Measurements from ENCODE around the gene RIPOR2.

Gene RIPOR2

DNA sequence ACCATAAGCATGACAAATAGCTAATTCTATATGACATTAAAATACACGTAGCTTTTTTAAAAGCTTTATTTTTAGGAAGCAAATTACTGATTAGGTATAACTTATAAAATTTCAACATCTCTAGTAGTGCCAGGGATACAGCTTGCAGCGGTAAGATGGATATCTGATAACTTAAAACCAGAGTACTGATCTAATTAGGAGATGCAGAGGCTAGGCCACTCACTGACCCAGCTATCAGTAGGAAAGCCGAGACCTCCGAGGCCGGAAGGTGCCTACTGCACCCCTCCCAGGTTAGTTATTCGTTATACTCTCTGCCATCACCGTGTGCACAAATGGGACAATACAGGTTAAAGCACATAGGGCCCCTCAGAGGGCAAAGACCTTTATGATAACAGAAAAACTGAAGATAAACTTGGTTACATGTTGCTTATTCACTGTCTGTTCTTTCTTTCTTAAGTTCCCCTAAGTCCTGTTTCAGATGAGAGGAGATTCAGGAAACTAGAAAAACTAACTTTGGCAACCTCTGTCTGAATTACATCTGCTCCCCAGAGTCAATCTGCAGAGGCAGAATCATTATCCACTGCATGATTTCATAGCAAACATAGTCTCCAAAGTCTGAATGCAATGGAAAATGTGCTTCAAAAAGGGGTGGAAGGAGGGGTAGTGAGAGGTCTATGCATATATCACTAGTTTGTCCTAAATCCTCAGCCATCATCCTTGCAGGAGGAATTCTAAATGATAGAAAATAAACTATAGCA, 60.8 kb downstream of the RIPOR2 start:
- FAIRE-seq = no peak

DNA sequence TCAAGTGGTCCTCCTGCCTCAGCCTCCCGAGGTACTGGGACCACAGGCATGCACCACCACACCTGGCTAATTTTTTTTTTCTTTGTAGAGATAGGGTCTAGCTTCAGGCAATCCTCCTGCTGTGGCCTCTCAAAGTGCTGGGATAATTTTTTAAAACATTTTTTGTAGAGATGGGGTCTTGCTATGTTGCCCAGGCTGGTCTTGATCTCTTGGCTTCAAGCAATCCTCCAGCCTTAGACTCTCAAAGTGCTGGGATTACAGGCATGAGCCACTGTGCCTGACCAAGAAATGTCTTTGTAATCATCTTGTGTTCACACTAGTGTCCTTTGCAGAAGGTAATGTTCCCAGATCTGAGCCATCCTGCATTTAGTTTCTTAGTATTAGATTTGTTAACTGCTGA, 61.6 kb downstream of the RIPOR2 start:
- no peak for FAIRE-seq

DNA sequence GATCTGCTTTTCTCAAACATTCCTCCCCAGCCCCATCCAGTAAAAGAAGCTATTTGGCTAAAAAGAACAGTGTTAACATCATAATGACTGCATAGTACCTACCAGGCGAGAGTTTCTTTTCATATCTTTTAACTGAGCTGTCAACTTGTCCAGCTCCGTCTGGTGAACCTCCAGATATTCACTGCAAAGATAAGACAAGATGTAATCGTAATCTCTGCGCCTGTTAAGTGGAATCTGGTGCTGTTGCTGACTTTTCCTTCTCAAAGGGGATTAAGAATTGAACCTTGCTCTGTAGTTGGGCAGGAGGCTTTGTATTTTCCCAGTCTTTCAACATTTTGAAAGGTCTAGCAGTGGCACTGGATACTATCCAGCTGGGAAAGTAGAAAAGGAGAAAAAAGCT, 63.0 kb downstream of the RIPOR2 start:
- no peak for FAIRE-seq

DNA sequence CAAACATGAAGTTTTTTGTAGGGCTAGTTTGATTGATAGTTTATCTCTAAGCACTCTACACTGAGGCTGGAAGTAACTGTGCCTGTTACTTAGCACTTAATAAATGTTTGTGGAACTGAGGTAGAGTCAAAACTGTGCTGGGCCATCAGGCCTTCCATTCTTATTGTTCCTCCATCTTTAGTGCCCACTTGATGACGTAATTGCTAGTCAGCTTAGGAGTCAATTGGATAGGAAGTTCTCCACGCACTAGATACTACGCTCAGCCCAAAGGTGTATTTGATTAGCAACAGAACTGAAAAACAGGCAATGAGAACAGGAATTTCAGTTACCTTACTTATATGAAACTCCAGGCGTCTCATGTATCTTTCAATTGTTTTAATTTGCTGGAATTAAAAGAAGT, 67.0 kb downstream of the RIPOR2 start:
- FAIRE-seq = no peak

DNA sequence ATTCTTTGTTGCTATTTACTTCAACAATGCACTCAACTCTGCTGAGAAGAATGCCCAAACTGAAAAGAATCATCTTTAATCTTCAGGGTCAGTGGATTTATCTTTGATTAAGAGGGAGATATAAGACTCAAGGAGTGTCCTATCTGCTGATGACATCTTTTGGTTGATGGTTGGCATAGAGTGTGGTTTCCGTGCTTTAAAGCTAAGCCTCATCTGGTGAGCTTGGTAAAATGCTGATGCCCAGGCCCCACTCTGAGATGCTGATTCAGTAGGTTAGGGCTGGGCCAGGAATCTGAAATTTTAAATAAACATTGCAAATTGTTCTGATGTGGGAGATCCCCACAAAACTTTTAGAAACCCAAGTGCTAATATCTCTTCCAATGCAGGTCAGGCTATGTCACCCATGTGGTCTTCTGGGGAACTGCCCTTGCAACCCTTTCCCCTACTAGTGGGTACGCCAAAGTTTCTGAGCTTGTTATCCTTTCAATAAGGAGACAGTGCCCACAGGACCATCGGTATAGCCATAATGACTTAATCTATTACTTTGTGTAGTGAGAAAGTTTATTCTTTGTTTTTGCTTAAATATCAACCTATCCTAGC, 68.6 kb downstream of the RIPOR2 start:
- no peak for FAIRE-seq

DNA sequence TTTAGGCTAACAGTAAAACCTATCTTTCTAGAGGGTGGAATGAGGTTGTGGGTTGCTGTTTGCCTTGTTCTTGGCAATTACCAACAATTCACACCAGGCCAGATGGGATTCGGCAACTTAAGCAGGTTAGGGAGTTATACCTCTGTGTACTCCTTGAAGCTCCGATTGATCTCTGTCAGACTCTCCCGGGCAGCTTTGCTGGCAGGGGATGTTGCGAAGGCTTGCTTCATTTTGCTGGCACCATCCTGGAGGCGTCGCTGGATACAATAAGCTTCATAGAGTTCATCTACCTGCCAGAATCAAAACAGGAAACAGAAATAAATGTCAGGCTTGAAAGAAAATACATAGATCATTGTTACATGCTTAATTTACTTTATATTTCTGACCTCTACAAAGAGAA, 70.6 kb downstream of the RIPOR2 start:
- FAIRE-seq = no peak

DNA sequence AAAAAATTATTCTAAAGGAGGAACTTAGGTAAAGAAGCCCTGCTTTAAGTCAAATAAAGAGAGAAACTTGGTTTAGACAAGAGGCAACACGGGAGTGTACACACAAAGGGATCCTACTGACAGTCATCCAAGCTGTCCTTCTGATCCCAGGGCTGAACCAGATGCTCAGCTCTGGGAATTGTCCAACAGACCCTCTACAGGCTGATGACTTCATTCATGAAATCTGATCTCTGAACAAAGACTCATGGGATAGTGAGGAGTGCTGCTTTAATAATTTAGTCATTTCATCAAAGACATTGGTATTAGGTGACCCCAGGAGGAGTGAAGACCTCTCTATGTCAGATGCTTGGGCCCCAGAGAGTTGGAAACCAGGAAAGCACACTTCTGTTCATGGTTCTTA, 71.4 kb downstream of the RIPOR2 start:
- FAIRE-seq = no peak

DNA sequence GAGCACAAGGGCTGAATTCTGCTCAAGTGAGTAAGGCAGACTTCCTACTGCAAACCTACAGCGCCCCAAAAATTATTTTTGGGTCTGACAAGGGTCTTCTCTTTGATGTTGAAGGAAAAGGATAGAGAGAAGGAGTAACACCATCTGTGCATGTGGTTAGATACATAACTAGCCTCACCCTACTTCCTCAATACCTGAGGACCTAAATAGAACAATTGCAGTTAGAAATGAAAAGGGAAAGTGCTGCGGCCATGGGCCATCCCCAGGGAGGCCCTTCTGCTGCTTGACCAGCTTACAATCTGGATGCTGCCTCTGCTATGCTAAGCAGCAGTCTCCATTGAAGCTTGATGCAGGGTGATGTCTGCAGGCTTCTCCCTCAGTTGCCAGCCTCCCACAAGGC, 73.8 kb downstream of the RIPOR2 start:
- no peak for FAIRE-seq

DNA sequence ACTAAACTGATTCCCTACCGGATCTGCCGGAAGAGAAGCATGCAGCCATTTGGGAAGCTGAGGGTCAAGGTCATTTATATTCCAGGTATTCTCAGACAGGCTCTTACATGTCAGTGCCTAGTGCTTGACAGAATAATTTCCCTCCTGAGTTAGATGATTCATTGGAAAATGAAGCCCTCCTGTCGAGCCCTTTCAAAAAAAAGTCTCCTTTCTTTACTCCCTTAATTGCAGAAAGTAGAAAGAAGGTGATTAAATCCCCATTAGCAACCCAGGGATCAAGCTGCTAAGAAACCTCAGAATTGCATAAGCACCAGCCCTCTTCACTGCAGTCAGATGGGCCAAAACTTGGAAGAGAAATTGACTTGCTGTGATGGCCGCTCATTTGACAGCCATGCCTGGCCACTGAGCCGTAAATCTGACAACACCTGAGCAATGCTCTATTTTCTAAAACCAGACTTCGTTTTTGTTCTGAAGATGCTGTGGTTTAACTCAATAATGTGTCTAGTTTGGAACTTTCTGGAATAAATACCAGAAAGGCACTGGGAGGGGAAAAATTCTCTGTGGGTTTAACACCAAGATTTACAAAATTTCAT, 76.1 kb downstream of the RIPOR2 start:
- no peak for FAIRE-seq

DNA sequence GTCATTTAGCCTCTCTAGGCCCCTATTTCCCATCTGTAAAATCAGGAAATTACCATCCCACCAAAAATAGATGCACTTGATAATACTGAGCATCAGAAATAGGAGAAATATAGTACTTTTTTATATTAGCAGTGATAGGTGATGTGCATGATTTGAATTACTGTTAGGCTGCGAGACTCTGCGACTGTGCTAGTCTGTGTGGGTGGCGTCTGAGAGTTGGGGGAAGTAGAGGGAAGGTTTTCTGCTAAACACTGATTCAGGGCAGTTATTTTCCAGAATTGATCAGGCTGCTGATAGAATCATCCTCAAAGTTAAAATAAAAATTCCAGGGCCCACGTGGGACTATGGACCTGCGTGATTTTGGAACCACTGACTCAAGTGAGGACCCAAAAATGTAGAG, 76.6 kb downstream of the RIPOR2 start:
- no peak for FAIRE-seq

DNA sequence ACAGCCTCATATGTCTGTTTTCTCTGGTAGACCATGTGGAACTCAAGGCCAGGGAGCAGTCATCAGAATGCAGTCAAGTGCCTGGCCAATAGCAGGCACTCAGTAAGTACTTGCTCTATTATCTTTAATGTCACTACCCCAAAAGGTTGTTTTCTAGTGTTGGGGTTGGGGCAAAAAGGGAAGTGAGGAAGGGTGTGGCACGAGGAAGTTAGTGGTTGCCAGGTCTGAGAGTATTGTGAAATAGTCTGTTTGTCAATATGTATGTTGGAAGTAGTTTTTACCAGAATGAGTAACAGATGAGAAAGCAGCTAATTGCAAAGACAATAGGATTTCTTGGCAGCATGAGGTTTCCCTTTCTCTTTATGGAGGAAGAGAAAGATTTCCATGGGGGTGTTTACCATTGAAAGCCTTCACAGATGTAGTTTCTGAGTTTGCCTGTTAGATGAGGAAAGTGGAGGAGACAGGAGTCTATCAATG, 77.5 kb downstream of the RIPOR2 start:
- FAIRE-seq = no peak

DNA sequence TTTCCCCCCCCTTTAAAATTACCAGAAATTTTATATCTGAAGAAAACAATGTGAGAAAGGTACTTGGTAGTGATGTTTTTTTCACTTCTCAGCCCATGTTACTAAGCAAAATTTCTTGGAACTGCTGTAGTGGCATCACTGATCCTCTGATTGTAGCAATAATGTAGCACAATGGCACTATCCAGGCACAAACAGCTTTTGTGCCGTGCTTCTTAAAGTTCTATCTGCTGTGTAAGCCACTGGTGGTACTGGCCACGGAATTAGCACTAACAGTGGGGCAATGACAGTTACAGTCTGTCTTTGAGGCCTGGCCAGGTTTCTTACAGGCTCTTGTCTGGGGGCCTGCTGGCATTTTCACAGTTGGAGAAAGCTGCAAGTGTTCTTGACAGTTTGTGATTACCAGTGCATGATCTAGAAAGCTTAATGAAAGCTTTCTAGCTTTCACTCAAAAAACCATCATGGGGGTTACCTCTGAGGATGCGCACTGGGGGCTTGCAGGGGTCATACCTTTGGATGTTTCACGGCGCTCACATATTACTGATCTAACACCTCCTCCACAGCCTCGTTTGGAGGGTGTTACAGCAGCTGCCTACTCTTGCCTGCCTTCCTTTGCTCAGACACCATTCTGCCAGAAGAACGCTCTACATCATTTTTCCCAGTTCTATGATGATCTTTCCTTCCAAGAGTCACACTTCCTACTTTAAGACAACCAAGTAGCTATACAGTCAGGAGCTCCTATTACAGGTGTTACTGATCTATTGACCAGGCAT, 78.7 kb downstream of the RIPOR2 start:
- FAIRE-seq = no peak

DNA sequence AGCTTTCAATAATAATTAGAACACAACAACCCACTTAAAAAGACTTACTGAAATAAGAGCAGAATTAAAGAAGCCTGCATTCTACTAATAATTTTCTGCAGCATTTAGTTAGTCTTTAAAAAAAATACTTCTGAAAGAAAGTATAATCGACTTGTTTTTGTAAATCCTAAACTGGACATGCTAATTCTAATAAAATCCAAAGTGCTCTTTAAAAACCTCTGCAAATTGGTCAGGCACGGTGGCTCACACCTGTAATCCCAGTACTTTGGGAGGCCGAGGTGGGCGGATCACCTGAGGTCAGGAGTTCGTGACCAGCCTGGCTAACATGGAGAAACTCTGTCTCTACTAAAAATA, 79.5 kb downstream of the RIPOR2 start:
- FAIRE-seq = no peak

DNA sequence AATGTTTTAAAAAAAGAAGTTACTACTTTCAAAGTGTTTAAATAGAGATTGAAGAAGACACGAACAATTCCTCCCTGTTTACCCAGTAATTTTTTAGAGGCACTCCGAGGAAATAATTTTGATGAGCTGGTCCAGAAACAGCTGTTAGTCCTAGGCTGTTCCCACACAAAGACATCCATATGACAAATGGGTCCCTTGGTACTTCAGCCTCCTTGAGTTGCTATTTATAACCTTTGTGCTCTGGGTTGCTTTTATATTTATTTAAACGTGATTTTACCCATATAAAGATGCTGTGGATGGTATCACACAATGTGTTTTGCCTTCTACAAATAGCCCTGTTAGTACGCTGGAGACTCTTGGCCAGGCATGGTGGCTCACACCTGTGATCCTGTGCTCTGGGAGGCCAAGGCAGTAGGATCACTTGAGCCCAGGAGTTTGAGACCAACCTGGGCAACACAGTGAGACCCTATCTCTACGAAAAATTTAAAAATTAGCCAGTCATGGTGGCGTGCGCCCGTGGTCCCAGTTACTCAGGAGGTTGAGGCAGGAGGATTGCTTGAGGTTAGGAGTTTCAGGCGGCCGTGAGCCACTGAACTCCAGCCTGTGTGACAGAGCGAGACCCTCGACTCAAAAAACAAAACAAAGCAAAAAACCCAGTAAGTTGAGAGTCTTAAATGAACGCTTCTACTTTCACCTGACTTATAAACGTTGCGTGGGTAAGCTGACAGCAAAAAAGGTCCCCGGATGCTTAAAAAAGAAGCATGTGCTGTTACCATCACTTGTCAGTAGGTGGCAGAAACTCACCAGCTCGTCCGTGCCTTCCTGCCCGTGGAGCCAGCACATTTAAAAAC, 80.1 kb downstream of the RIPOR2 start:
- FAIRE-seq = no peak

DNA sequence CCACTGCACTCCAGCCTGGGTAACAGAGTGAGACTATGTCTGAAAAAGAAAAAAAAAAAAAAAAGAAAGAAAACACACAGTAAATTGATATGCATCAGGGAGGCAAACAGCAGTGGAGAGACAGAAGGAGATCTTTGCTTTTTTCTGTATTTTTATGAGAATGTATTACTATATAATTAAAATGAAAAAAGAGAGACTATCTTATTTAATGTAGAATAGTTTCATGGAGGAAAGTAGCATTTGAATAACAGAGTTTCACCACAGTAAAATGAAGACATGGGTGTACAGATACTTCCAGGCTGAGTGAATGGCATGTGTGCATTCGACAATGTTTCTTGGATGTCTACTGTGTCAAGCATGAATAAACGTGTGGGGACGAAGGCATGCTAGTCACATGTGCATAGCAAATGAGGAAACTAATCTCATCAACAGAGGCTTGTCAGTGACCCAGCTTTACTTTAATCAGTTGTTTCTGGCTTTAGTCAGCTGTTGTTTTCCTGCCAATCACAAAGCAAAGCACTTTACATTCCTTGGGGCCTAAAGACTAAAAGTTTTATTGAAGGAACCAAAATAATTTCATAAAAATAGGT, 81.6 kb downstream of the RIPOR2 start:
- no peak for FAIRE-seq

DNA sequence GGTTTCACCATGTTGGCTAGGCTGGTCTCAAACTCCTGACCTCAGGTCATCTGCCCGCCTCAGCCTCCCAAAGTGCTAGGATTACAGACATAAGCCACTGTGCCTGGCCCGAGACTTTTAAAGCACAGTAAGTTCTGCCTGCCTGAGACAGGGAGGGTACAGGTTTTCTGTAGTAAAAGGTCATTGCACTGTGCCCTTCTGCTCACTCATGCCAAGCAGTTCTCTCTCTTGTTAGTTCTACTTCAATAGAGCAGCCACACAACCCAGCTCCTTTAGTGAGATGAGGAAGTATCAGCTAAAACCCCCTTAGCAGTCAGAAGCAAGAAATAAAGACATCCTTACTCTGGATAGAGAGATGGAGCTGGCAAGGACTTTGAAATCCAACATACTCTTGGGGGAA, 84.7 kb downstream of the RIPOR2 start:
- no peak for FAIRE-seq

DNA sequence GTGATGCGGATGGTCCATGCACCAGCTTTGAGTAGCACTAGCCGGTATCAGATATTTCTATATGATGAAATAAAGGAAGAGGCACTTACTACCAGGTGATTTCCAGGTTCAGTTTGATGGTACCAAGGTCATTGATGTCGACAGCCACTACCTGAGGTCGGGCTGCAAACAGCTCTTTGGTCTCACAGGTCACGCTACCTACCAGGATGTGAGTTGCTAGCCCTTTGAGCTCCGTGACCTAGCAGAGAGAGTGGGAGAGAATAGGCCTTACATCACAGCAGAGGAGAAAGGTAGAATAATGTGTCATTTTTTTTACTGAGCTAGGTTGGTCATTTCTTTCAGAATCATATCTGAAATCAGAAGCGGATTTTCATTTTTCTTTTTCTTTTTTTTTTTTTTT, 86.0 kb downstream of the RIPOR2 start:
- no peak for FAIRE-seq

DNA sequence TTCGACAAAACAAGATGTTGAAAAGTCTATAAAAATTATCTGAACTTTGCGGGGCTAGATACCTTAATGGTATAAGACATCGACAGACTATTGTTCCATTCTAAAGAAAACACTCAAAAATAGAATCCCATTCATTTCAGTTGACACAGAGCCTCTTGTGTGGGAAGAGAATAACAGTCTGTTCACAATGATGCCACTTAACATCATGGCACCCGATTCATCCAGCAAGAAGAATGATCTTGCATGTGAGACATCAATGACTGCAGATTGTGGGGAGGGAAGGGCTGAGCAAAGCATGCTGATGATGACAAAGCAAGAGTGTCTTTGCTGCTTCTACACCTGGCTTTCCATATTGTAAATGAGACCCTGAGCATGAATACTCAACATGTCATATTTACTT, 87.3 kb downstream of the RIPOR2 start:
- no peak for FAIRE-seq

DNA sequence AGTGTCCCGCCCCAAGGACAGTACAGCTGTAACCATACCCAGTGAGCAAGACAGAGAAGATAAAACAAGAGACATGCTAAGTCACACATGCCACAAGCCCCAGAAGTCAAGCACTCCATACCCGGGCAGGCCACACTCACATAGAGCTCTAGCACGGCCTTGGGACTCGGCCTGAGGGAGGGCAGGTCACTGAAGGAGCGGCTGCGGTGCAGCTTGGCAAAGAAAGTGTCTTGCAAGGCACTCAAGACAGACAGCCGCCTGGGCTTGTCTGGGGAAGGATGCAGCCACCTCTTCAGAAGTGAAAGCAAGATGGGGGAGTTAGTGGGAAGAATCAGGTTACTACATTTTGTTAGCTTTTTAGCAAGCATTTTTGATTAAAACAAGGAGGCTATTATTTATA, 88.4 kb downstream of the RIPOR2 start:
- no peak for FAIRE-seq

DNA sequence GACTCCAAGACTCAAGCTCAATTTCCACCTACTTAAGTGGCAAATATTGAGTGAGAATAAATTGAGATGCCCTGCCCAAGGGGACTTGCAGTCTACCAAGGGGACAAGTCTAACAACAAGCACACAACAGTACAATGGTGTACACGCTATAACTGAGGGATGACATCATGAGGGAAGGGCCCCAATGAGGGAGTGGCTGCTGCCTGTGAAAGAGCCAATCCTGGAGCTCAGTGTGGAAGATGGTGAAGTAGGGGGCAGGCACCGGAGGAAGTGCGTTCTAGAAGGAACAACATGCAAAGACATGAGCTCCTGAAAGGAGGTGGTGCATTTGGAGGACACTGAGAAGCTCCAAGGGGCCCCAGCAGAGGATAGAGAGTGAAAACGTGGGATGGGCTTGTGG, 90.2 kb downstream of the RIPOR2 start:
- FAIRE-seq = no peak

DNA sequence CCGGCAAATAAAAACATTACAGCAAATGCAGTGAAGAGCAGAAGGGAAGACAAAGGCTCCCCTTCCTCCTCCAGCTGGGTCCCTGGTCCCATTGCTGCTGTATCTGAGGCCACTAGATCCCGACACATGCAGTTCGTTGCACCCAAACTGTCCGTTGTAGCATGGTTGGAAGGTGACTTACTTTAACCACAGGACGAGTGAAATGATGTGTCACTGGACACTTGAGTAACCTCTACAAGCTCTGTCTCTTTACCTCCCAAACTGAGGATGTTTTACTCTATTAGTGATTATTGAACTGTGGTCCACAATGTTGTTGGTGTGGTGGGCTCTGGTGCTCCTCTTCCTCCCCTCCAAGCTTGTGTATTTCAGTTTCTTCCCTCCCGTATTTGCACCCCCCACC, 90.9 kb downstream of the RIPOR2 start:
- FAIRE-seq = no peak

DNA sequence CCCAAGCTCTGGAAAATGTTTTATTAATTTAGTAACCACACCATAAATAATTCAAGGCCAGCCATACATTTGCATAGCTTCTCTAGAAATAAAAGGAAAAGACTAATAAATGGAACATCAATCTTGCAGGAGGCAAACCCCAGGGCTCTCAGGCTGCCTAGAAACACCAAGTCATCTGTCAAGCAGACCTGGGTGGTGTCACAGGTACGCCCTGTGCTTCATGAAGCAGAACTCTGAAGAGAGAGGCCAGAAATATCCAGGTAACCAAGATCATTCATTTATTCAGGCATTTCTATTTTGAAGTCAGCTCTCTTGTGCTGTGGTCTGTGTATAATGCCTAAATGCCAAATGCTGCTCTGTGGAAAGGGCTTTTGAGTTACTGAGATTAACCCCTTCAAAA, 91.7 kb downstream of the RIPOR2 start:
- no peak for FAIRE-seq

Data from colon (tissue), 2 donors.